Endothelial cell (in vitro differentiated cells): ENCODE measurements around the gene SYCP2L. TPM values are rescaled to one million over a fixed set of nuclear protein-coding genes. Genes with fewer than 3 reads are reported as not detected.
"Not testable (repeated sequence)": the region's sequence is repeated elsewhere in the genome, so short reads cannot be mapped to it uniquely, and the experiment has no call there.

Source experiments
- DNase-seq: peaks from one replicate; pipeline ENCODE4 v3.0.0; 2021; ENCODE audit warnings: low spot score
- H3K27ac Mint-ChIP-seq: one replicate; pipeline ENCODE4 v1.8.0; 2021; ENCODE audit warnings: mixed read lengths, inconsistent platforms; ENCODE audit not compliant: unreplicated experiment
- H3K27me3 Mint-ChIP-seq: one replicate; pipeline ENCODE4 v1.8.0; 2021; ENCODE audit warnings: mild to moderate bottlenecking, moderate library complexity, mixed read lengths, inconsistent platforms; ENCODE audit not compliant: unreplicated experiment
- H3K36me3 Mint-ChIP-seq: one replicate; pipeline ENCODE4 v1.8.0; 2021; ENCODE audit warnings: mild to moderate bottlenecking, low read depth, mixed read lengths, inconsistent platforms; ENCODE audit not compliant: unreplicated experiment
- H3K4me1 Mint-ChIP-seq: one replicate; pipeline ENCODE4 v1.8.0; 2021; ENCODE audit warnings: mild to moderate bottlenecking, mixed read lengths, inconsistent platforms; ENCODE audit not compliant: unreplicated experiment
- H3K4me3 Mint-ChIP-seq: one replicate; pipeline ENCODE4 v1.8.0; 2021; ENCODE audit warnings: mild to moderate bottlenecking, mixed read lengths, inconsistent platforms; ENCODE audit not compliant: unreplicated experiment
- H3K9me3 Mint-ChIP-seq: one replicate; pipeline ENCODE4 v1.8.0; 2021; ENCODE audit warnings: mixed read lengths, inconsistent platforms; ENCODE audit not compliant: unreplicated experiment
- total RNA-seq: library from RNA; stranded (reverse); fragmentation: NEBNext Ultra II Directional; extraction: Animal tissue kit (Norgen Biotek cat#: 25700); gene quantifications from one replicate; pipeline ENCODE4 v1.2.1, GENCODE V29; 2021; ENCODE audit not compliant: unreplicated experiment
- TF ChIP-seq, protein P1 (sequence below): fragments of 200-600 bp; sonication (generic); IDR thresholded peaks from one replicate; pipeline ENCODE4 v1.5.0; 2021; ENCODE audit warnings: antibody characterized with exemption; ENCODE audit not compliant: unreplicated experiment

SYCP2L gene
- total RNA-seq, 1 donor from 2014 or later = 8.1 TPM

DNA sequence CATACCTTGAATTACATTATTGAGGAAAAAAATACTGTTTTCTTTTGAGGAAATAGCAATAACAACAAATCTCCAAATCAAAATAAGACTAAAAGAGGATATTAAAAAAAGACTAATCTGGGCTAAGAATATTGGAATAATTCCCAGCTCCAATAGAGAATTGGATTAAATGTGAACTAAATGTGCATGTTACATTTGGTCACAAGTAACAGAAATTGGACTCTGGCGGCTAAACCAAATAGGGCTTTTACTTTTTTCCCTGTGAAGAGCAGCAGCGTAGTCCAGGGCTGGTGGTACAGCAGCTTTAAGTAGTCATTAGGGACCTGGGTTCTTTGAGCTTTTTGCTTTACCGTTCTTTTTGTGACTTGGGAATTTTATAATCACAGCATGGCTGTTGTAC lies 85.3 kb downstream of the SYCP2L start:
- Mint-ChIP-seq H3K27me3 (peaks cover 1% of the 10 kb centered on the region), H3K4me3 (no peak overlapping the region), H3K4me1 (no peaks in the 10 kb centered on the region), H3K36me3 (peaks cover 5% of the 10 kb centered on the region), H3K9me3 (no peaks in the 10 kb centered on the region), H3K27ac (no peak overlapping the region)
- no peak for DNase-seq
- TF ChIP-seq, protein P1, sequence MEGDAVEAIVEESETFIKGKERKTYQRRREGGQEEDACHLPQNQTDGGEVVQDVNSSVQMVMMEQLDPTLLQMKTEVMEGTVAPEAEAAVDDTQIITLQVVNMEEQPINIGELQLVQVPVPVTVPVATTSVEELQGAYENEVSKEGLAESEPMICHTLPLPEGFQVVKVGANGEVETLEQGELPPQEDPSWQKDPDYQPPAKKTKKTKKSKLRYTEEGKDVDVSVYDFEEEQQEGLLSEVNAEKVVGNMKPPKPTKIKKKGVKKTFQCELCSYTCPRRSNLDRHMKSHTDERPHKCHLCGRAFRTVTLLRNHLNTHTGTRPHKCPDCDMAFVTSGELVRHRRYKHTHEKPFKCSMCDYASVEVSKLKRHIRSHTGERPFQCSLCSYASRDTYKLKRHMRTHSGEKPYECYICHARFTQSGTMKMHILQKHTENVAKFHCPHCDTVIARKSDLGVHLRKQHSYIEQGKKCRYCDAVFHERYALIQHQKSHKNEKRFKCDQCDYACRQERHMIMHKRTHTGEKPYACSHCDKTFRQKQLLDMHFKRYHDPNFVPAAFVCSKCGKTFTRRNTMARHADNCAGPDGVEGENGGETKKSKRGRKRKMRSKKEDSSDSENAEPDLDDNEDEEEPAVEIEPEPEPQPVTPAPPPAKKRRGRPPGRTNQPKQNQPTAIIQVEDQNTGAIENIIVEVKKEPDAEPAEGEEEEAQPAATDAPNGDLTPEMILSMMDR = no peak

DNA sequence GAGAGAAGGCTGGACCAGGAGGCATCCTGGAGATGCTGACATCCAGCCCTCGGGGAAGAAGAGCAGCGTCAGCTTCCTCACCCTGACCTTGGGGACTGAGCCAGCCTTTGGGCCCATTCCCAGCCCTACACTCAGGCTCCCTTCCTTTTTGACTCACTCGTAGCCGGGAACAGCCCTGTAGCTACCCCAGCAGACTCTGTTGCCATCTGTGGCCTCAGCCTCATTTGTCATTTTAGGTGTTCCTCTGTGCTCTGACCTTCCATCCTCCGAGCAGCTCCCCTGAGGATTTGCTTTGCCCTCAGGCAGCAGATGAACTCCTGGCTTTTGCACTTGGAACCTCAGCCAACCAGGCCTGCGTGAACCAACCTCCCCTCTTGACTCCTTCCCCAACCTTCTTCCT lies 89.7 kb downstream of the SYCP2L start:
- TF ChIP-seq, protein P1 = no peak
- no peak for DNase-seq
- Mint-ChIP-seq H3K4me1 (no peaks in the 10 kb centered on the region), H3K36me3 (no peaks in the 10 kb centered on the region), H3K4me3 (no peak overlapping the region), H3K27me3 (peaks cover 1% of the 10 kb centered on the region), H3K27ac (no peak overlapping the region), H3K9me3 (no peaks in the 10 kb centered on the region)

DNA sequence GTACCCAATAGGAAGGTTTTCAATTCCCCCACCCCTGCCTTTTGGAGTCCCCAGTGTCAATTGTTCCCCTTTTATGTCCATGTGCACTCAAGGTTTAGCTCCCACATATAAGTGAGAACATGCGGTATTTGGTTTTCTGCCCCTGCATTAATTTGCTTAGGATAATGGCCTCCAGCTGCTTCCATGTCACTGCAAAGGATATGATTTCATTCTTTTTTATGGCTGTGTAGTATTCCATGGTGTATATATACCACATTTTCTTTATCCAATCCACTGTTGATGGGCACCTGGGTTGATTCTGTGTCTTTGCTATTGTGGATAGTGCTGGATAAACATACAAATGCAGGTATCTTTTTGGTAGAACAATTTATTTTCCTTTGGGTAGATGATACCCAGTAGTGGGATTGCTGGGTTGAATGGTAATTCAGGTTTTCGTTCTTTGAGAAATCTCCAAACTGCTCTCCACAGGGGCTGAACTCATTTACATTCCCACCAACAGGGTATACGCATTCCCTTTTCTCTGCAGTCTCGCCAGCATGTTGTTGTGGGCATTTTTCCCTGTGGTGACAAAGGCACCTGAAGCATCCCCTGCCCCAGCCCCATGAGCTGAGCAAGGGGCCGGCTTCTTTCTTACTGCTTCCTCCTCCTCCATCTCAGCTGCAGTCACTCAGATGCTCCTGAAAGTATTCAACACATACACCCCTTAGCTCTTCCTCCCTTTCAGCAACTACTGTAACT lies 90.5 kb downstream of the SYCP2L start:
- TF ChIP-seq, protein P1 = no peak
- DNase-seq = no peak
- Mint-ChIP-seq H3K4me3 (no peak overlapping the region), H3K4me1 (no peaks in the 10 kb centered on the region), H3K9me3 (no peaks in the 10 kb centered on the region), H3K27me3 (peaks cover 1% of the 10 kb centered on the region), H3K27ac (no peak overlapping the region), H3K36me3 (no peaks in the 10 kb centered on the region)

DNA sequence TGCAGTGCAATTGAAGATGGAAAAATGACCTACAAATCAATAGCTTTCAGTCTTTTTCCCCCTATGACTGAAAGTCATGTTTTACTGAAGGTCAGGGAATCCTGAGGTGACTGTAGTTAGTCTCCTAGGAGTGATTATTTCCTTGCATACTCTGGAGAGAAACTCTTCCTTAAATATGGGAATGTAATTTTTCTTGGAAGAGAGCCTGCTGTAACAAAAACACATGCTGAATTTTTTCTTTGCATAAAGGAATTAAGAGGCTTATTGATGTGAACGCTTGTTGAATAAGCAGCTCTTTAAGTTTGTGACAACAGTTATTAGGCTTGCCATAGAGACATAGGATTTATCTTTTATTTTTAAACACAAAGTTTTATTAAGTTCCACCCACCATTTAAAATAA lies 92.8 kb downstream of the SYCP2L start:
- TF ChIP-seq, protein P1 = no peak
- no peaks in the 10 kb centered on the region for H3K4me1 Mint-ChIP-seq
- no peaks in the 10 kb centered on the region for H3K9me3 Mint-ChIP-seq
- peaks cover 1% of the 10 kb centered on the region for H3K27me3 Mint-ChIP-seq
- H3K27ac Mint-ChIP-seq = no peak overlapping the region
- no peaks in the 10 kb centered on the region for H3K36me3 Mint-ChIP-seq
- no peak for DNase-seq
- no peak overlapping the region for H3K4me3 Mint-ChIP-seq

DNA sequence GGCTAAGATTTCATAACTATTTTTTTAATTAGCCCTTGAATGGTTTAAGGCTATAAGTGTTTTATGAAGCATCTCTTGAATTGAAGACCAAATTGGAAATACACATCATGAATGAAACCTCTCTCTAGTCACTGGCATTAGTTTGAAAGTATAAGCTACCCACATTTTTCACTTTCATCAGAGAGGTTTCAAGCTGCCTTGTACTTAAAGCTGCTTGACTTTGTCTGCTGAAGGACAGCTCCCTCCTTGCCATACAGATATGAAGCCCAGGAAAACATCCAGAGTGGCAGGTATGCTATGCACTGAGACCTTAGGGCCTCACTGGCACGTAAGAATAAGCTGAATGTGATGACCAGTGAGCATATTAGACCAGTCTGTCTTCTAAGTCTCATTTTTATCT lies 94.6 kb downstream of the SYCP2L start:
- Mint-ChIP-seq H3K4me3 (no peak overlapping the region), H3K27me3 (peaks cover 1% of the 10 kb centered on the region), H3K27ac (no peak overlapping the region), H3K4me1 (no peaks in the 10 kb centered on the region), H3K9me3 (no peaks in the 10 kb centered on the region), H3K36me3 (no peaks in the 10 kb centered on the region)
- no peak for DNase-seq
- TF ChIP-seq, protein P1 = no peak

DNA sequence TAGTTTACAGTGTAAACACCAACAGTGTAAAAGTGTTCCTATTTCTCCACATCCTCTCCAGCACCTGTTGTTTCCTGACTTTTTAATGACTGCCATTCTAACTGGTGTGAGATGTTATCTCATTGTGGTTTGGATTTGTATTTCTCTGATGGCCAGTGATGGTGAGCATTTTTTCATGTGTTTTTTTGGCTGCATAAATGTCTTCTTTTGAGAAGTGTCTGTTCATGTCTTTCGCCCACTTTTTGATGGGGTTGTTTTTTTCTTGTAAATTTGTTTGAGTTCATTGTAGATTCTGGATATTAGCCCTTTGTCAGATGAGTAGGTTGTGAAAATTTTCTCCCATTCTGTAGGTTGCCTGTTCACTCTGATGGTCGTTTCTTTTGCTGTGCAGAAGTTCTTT lies 98.1 kb downstream of the SYCP2L start:
- not testable (repeated sequence) for H3K4me1 Mint-ChIP-seq, H3K27me3 Mint-ChIP-seq, H3K27ac Mint-ChIP-seq, H3K4me3 Mint-ChIP-seq, DNase-seq, H3K36me3 Mint-ChIP-seq, H3K9me3 Mint-ChIP-seq
